Right lobe of liver (tissue), 4 donors: ENCODE measurements around the gene ARSD.

Source experiments
- POLR2A ChIP-seq: fragments of 450-650 bp; IDR thresholded peaks from one replicate; pipeline ENCODE4 v1.6.1; 2017; ENCODE audit warnings: antibody characterized with exemption, mild to moderate bottlenecking
- TF ChIP-seq, protein P1 (sequence below), 4 donors: fragments of 200-600 bp in 3 of 4; fragments of 450-650 bp in 1 of 4; IDR thresholded peaks; one replicate each; pipeline versions ENCODE4 v1.5.1 to v1.8.0; 2016 to 2022; ENCODE audit warnings: antibody characterized with exemption in 4 of 4, mild to moderate bottlenecking in 2 of 4
- donor health status: DM: no; HTN: no; CAD: no.
- donor health status: DM: no; HTN: no; CAD: no.
- donor health status: DM: no; HTN: yes; CAD: no.

DNA sequence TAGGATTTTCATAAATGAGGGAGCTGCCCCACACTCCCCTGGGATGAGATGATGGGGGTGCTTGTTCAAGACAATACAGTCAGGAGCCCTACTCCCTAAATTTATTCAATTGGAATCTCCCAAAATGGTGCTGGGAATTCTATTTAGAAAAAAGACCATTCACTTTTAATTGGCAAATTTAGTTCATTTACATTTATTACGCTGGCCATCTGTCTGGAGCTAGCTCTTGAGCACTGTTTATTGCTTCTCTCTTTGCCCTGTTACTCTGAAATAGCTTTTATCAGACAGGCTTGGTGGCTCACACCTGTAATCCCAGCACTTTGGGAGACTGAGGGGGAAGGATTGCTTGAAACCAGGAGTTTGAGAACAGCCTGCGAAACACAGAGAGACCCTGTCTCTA is 2.0 kb upstream of the ARSD start:
- TF ChIP-seq, protein P1, sequence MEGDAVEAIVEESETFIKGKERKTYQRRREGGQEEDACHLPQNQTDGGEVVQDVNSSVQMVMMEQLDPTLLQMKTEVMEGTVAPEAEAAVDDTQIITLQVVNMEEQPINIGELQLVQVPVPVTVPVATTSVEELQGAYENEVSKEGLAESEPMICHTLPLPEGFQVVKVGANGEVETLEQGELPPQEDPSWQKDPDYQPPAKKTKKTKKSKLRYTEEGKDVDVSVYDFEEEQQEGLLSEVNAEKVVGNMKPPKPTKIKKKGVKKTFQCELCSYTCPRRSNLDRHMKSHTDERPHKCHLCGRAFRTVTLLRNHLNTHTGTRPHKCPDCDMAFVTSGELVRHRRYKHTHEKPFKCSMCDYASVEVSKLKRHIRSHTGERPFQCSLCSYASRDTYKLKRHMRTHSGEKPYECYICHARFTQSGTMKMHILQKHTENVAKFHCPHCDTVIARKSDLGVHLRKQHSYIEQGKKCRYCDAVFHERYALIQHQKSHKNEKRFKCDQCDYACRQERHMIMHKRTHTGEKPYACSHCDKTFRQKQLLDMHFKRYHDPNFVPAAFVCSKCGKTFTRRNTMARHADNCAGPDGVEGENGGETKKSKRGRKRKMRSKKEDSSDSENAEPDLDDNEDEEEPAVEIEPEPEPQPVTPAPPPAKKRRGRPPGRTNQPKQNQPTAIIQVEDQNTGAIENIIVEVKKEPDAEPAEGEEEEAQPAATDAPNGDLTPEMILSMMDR (IDR thresholded peaks at IDR 0.05), result no peak
- TF ChIP-seq POLR2A, result no peak
